PFSK-1 (cell line): Measurements from ENCODE around the gene KAZN.

Experiments
- POLR2AphosphoS5 ChIP-seq: IDR thresholded peaks from 2 replicates; pipeline ENCODE4 v1.6.1; 2012; ENCODE audit warnings: low read depth, mild to moderate bottlenecking, control low read depth, low read length, moderate library complexity
- TF ChIP-seq, protein P1 (sequence below), 2 experiments: IDR thresholded peaks; 2 replicates each; pipeline versions ENCODE4 v1.6.1 to v1.8.0; 2011 to 2012; ENCODE audit warnings: low read depth in 2 of 2, low read length in 2 of 2, control low read depth in 1 of 2, inconsistent platforms in 1 of 2, mild to moderate bottlenecking in 1 of 2, moderate library complexity in 1 of 2; ENCODE audit not compliant: insufficient read depth in 1 of 2

- no peak for TF ChIP-seq POLR2AphosphoS5
- TF ChIP-seq, protein P1, sequence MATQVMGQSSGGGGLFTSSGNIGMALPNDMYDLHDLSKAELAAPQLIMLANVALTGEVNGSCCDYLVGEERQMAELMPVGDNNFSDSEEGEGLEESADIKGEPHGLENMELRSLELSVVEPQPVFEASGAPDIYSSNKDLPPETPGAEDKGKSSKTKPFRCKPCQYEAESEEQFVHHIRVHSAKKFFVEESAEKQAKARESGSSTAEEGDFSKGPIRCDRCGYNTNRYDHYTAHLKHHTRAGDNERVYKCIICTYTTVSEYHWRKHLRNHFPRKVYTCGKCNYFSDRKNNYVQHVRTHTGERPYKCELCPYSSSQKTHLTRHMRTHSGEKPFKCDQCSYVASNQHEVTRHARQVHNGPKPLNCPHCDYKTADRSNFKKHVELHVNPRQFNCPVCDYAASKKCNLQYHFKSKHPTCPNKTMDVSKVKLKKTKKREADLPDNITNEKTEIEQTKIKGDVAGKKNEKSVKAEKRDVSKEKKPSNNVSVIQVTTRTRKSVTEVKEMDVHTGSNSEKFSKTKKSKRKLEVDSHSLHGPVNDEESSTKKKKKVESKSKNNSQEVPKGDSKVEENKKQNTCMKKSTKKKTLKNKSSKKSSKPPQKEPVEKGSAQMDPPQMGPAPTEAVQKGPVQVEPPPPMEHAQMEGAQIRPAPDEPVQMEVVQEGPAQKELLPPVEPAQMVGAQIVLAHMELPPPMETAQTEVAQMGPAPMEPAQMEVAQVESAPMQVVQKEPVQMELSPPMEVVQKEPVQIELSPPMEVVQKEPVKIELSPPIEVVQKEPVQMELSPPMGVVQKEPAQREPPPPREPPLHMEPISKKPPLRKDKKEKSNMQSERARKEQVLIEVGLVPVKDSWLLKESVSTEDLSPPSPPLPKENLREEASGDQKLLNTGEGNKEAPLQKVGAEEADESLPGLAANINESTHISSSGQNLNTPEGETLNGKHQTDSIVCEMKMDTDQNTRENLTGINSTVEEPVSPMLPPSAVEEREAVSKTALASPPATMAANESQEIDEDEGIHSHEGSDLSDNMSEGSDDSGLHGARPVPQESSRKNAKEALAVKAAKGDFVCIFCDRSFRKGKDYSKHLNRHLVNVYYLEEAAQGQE (IDR thresholded peaks at IDR 0.05; ENCODE audit: insufficient read depth in 1 of 2, low read depth in 2 of 2, low read length in 2 of 2) = no peak
Measured at GRCh38 chr1:15056515-15057285, 458.2 kb downstream of the KAZN start.
